HK-2 (cell line): ENCODE data around the gene CYTL1.
"Not testable (repeated sequence)": the region's sequence is repeated elsewhere in the genome, so short reads cannot be mapped to it uniquely, and the experiment has no call there.

Source experiments
- DNase-seq: peaks from one replicate; pipeline ENCODE4 v3.0.0-alpha.2; 2018; ENCODE audit not compliant: unreplicated experiment

The CYTL1 gene

DNA sequence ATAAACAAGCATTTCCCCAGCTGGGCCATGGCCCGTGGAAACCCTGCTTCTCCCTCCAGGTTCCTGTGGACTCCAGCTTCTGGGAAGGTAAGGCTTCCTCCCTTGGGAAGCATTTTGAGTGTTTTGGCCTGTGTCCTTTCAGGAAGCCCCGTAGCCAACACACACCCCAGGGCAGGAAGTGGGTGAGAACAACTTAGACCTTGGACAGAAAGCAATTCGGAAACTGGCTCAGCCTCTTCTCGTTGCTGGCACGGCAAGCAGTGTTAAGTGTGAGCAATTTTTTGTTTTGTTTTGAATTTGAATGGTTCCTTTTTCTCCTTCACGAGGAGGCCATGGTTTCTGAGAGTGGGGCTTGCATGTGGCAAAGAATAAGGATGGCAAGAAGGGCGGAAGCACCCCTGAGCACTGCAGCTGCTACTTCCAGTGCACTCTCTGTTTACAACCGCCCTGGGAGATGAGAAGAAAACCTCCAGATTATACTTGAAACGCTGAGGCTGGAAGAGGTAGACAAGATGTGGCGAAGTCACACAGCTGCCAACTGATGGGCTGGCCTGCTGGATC is 14.1 kb upstream of the CYTL1 start:
- DNase-seq: no peak

DNA sequence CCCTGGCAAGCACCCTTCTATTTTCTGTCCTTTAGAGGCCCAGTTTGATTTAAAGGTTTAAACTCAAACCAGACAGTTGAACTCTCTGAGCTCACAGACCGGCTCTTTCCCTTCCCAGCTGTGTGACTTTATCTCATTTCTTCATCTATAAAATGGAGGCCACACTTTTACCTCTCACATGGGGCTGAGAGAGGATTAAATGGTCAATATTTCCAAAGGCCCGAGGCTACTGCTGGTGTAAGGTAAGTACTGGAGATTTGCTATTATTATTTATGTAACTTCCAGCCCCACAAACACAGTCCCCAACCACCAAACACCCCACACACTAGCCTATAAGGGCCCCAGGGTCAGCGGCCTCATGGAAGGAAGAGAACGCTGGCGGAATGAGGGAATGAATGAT is 13.6 kb upstream of the CYTL1 start:
- DNase-seq: no peak

DNA sequence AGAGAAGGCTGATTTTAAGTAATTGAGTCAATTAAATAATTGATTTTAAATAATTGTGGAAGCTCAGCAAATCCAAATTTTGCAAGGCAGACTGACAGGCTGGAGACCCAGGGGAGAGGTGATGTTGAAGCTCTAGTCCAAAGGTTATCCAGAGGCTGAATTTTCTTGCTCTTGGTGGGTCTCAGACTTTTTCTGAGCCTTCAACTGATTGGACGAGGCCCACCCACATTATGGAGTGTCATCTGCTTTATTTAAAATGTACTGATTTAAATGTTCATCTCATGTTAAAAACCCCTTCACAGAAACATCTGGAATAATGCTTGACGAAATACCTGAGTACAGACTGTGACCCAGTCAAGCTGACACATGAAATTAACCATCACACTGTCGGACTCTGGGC is 11.7 kb upstream of the CYTL1 start:
- no peak for DNase-seq

DNA sequence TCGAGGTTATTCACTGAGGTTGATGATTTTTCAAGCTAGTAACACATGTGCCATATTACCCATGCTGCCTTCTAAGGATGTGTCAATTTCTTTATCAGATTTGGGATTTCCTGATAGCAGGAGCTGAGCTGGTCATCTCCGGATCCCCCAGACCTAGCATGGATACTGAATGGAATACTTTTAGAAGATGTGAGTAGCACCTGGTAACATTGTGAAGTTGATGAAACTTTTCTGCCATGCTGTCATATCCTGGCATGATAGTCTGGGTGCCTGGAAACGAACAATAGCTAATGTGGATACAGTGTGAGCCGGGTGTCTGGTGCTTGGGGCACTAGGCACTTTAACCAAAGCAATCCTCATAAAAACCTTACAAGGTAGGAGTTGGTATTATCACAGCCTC is 11.0 kb upstream of the CYTL1 start:
- DNase-seq: no peak

DNA sequence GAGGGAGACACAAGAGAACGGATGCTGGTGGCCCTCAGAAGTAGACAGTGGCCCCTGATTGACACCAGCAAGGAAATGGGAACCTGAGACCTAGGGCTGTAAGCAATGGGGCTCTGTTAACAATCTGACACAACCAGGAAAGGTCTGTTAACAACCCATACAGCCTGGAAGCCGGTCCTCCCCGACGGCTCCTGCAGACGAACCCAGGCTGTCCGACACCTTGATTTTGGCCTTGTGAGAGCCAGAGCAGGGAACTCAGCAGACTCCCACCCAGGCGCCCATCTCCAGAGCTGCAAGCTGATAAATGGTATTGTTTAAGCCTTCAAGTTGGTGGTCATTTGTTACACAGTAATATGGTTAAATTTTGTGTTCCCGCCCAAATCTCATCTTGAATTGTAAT is 10.2 kb upstream of the CYTL1 start:
- no peak for DNase-seq

DNA sequence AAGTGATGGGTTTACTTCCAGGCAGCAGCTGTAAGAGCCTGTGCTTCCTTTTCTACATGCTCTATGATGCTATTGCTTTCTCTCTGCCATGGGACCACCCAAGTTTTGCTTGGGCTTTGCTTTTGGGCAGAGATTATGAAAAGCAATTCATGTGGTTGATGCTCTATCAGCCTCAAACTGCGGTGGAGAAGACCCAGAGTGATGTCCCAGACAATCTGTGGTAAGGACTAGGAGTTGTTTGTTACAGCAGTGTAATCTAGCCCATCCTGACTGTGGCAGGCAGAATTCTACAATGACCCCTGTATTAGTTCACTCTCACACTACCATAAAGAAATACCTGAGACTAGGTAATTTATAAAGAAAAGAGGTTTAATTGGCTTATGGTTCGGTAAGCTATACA is 9.2 kb upstream of the CYTL1 start:
- no peak for DNase-seq

DNA sequence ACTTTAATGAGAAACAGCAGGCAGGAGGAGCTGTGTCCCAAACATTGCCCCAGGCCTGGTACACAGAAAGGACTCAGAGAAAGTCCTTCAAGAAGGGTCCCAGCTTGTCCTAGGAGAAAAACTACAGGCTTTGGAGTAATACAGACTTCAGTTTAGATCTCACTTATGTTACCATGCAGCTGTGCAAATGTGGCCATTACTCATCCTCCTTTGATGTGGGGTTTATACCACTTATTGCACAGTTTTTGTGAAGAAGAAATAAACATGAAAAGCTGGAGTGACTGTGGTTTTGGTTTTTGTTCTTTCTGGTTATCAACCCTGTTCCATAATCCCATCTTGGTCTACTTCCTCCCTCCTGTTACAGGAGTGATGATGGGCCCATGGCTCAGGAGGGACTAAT is 8.1 kb upstream of the CYTL1 start:
- DNase-seq: no peak

DNA sequence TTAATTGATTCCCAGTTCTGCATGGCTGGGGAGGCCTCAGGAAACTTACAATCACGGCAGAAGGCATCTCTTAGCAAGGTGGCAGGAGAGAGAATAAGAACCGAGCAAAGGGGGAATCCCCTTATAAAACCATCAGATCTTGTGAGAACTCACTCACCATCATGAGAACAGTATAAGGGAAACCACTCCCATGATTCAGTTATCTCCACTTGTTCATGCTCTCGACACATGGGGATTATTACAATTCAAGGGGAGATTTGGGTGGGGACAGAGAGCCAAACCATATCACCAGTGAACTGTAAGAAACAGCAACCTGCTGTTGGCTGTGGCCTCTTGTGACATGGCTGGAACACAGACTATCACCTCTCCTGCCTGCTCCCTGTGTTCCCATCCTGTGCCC is 7.1 kb upstream of the CYTL1 start:
- DNase-seq: no peak

DNA sequence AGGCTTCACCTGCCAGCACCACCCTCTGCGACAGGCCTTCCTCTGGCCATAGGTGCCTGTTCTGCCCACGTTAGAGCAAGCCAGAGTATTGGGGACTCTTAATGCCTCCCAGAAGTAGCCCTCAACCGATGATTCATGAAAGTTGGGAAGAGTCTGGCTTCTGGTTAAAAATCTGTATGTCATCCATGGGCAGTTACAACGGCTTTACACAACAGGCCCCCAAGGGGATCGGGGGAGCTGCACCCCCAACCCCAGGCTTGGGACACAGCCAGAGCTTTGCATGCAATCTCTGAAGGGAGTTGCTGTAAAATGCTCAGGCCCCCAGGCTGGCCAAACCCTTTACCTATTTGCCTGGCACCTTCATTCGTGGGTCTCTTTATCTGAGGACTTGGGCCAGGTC is 5.4 kb upstream of the CYTL1 start:
- DNase-seq: no peak

DNA sequence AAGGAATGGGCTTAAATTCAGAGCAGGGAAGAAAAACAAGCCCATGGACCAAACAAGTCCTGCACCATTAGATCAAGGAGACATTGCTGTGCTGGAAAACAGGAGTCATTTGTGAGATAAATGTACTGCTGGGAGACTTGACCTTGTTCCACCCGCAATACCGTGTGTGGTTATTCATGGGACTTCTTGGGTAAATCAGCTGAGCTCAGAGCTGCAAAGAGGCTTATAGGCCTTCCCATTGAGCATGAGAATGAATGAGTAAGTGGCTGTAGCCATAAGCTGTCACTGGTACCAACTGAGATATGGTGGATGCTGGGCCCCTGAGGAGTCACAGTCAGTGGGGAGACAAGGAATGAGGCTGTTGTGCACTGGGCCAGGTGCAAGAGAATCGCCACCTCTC is 2.3 kb upstream of the CYTL1 start:
- no peak for DNase-seq

DNA sequence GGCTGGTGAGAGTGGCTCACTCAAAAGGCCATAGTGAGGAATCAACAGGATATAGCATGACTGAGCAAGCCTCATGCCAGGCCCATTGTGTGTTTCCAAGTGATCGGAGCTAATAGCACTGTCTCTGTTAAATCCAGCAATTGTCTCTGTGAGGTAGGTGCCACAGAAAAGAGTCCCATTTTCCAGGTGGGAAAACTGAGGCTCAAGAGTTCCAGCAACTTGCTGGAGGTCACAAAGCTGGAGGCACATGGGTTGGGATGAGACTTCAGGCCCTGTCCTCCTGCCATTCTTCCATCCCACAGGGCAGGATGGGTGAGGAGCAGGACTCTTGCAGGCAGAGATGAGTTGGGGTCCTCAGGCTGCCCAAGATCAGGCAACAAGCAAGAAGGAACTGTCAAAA is 1.1 kb upstream of the CYTL1 start:
- no peak for DNase-seq

DNA sequence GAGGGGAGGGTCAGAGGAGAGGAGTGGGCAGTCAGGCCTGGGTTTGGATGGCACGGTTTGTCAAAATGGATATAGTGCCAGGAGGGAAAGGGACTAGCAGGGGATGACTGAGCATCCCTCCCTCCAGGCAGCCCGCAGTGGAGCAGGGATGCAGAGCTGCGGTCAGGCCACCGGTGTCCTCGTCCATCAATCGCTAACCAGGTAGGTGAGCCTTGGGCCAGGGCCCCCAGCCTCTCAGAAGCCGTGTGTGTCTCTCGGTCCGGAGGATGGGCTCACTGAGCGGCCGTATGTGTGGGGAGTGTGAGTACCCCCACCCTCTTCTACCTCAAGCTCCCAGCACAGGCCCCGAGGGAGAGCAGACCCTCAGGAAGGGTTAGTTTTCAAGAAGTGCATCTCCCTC is 538 bp upstream of the CYTL1 start:
- DNase-seq: no peak

DNA sequence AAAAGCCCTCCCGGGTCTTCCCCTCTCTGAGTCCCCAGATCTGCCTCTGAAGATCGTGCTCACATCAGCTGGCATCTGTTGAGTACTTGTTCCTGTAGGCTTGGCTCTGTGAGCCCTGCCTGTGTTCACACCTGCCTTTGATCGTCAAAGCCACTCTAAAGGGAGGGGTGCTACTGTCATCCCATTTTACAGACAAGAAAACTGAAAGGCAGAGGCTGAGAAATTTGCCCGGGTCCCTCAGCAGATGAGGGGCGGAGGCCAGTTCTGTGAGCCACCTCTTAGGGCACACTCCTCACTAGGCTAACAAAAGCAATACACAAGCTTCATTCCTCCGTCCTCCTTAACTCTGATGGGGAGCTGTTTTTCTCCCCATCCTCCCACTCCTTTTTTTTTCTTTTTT is 655 bp downstream of the CYTL1 start:
- no peak for DNase-seq

DNA sequence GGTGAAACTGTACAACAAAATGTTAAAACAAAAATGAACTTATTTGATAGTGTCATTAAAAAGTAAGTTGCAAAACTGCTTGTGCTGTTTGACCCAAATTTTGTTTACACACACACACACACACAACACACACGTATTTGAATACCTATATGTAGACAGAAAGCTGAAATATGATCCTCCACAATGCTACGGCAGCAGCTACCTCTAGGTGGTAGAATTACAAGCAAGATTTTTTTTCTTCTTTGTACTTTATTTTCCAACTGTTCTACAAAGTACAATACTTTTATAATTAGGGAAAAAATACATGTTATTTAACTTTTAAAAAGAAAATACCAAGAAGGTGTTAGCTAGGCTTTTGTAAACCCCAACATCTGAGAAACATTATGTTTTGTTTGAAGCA is 1.2 kb downstream of the CYTL1 start:
- no peak for DNase-seq

DNA sequence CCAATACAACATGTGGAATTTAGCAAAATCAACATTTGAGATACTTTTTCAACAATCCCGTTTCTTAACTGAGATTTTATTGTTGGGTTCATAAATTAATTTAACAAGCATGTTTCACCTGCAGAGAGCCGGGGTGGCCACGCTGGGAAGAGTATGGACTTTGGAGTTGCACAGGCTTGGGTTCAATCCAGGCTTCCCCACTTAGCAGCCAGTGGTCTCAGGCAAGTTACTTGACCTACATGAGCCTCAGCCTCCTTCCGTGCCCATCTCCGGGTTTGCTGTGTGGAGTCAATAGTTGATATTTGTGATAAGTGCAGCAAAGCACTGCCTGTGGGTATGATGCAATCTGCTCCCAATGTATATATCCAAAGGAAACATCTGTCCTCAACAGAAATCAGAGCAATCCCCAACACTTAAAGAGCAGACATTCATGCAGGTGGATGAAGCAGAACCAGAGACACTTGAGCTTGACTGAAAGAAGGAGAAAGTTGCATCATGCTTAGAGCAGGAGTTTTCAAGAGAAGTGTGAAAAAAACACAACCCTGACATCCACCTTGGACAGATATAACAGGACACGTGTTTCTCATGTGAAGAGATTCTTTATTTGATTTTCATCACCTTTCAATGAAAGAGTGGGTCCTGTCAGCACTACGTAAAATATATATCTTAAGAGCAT is 5.1 kb downstream of the CYTL1 start:
- DNase-seq: no peak

DNA sequence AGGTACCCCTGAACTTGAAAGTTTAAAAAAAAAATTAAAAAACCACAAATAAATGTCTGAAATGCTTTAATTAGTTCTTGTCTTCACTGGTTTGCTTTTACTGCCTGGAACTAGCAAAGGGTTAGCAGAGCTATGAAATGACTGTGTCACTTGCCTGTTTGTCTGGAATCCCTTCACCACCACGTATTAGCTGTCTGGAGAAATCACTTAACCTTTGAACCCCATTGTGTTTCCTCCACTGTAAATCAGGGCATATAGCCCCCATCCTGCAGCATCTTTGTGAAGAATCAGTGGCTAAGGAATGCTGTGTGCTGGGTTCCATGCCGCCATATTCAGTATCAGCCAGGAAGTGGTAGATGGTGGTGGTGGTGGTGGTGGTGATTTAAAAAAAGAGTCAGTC is 6.3 kb downstream of the CYTL1 start:
- DNase-seq: no peak

DNA sequence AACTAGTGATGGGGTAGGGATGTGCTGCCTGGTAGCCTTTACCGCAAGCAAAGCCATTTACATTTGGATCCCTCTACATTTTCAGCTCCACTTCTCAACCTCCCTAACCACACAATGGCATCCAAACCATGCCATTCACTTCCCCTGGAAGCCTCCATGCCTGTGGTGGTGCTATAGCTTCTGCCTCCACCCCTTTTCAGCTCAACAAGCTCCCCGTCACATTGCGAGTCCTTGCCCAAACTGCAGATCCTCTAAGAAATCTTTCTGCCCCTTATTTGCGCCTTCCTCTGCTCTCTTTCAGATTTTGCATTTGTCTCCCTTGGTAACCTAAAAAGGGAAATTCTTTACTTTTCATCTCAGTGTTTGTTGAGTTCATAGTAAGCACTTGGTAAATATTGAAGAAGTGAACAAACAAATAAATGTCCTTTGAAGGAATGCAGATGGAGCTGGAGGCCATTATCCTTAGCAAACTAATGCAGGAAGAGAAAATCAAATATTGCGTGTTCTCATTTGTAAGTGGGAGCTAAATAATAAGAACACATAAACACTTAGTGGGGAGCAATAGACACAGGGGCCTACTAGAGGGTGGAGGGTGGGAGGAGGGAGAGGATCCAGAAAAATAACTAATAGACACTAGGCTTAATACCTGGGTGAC is 6.9 kb downstream of the CYTL1 start:
- no peak for DNase-seq

DNA sequence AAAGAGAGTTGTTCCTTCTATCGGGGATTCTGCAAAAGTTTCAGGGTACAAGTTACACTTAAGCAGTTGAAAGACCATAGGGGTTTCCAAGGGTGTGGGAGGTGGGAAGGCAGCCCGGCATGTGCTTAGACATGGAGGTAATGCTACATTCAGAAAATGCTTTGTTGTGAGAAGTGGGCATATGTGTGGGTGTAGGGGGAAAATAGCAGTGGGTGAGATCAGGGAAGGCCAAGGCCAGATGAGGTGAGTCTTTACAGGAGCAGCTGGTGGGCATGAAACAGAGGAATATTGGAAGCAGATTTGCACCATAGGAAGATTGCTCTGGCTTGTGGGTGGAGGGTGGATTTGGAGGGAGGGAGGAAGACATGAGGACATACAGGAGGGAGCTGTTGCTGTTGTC is 8.3 kb downstream of the CYTL1 start:
- no peak for DNase-seq

DNA sequence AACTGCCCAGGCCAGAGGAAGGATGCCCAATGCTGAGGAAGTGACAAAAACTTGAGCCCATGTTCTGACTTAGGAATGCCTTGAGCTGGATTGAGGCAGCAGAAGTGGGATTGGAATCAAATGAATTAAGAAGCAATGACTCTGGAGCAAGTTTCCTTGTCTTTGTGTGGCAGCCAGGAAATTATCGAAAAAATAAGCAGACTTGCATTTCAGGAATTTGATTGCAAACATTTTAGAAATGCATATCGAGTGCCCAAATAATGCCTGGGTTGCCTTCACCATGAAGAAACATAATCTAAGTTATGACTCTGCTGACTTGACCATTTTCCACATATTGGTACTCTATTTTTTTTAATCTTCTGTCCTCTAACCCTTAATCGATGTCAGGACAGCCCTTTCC is 9.5 kb downstream of the CYTL1 start:
- DNase-seq: no peak

DNA sequence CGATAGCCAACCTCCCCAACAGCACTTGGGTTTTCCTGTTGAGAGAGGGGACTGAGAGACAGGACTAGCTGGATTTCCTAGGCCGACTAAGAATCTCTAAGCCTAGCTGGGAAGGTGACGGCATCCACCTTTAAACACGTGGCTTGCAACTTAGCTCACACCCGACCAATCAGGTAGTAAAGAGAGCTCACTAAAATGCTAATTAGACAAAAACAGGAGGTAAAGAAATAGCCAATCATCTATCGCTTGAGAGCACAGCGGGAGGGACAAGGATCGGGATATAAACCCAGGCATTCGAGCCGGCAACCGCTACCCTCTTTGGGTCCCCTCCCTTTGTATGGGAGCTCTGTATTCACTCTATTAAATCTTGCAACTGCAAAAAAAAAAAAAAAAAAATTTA is 12.3 kb downstream of the CYTL1 start:
- not testable (repeated sequence) for DNase-seq

DNA sequence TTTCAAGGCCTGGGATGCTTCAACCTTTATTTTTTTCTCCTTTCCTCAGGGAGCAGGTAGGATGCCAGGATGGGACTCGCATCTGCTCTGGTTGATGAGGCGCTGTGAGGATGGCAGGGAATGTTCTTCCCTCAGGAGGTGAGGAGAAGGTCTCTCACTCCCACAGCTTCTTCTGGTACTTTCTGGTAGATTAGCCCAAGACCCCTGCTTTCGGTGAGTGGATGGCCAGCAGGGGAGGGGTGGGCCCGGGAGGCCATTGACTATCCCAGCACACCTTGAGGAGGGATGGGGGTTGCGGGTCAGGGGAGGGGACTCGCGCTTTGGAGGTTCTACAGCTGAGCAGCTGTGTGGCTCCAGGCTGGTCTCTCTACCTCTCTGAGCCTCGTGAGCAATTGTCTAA is 14.8 kb downstream of the CYTL1 start:
- DNase-seq: no peak

DNA sequence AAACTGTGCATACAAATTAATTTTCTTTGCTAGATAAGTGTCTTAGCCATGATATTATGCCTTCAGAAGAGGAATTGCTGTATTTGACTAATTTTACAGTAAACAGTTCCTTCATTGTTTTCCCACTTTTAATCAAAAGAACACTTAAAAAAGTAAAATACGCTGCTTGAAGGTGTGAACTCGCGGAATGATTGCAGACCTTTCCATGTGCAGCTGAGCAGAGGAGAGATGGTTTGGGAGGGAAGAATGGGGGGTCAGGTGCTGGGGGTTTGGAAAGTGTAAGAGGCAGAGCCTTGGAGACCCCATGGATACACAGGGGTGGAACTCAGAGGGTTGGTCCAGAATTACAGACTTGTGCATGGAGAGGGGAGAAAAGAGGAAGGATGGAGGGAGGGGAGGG is 15.3 kb downstream of the CYTL1 start:
- no peak for DNase-seq

DNA sequence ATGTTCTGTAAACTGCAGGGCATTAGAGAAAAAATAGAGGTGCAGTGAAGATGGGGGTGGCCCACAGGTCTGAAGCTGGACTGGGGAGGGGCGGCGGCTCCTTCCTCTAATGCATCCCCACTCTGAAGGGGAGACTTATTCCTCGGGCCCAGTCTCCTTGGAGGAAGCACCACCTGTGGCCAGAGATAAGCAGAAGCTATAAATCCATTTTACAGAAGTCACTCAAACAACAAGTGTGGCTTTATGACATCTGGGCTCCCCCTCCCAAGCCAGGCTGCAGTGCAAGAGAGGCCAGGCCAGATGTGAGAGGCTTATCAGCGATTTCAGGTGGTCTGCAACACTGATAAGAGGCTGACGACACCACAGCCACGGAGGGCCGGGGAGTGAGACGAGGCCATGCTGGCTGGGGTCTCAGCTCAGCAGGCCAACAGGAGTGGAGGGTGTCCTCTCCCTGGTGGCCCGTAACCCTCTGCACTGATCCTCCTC is 15.8 kb downstream of the CYTL1 start:
- no peak for DNase-seq

DNA sequence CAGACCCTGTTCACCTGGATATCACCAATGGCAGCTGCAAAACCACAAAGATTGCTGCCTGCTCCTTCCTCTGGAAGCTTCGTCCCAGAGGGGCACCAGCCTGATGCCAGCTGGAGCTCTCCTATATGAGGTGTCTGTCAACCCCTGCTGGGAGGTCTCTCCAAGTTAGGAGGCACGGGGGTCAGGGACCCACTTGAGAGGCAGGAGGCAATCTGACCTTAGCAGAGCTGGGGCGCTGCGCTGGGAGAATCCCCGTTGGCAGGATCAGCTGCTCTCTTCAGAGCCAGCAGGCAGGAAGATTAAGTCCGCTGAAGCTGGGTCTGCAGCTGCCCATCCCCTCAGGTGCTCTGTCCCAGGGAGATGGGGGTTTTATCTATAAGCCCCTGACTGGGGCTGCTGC is 17.6 kb downstream of the CYTL1 start:
- not testable (repeated sequence) for DNase-seq
